Umbilical cord (tissue), 1 donor: ENCODE data around the gene CD2. TPM values are rescaled to one million over a fixed set of nuclear protein-coding genes. Genes with fewer than 3 reads are reported as not detected.

Experiments
- total RNA-seq: library from RNA; depleted of rRNA; stranded (reverse); fragments of >200 nt; gene quantifications from one replicate; pipeline ENCODE4 v1.2.3, GENCODE V29; 2014; ENCODE audit warnings: low replicate concordance; ENCODE audit not compliant: insufficient read depth

CD2 gene
- total RNA-seq, 1 donor from 2014 or later: not detected

Other genes starting within 250 kb of the CD2 start
- gene CD58, start 183.4 kb upstream of the CD2 start, total RNA-seq: 31.8 TPM
- gene IGSF3, start 86.7 kb upstream of the CD2 start, total RNA-seq: 32.5 TPM
- 75.8 TPM for gene PTGFRN, start 155.5 kb downstream of the CD2 start, total RNA-seq
- 0.48 TPM for gene CD101, start 247.3 kb downstream of the CD2 start, total RNA-seq